Keratinocyte (primary cell): ENCODE data around the gene NUP210L. TPM values are rescaled to one million over a fixed set of nuclear protein-coding genes. Genes with fewer than 3 reads are reported as not detected.

Source experiments
- DNase-seq: peaks from one replicate; pipeline ENCODE4 v3.0.0-alpha.2; 2011; ENCODE audit warnings: low read depth, missing footprints, low spot score
- FAIRE-seq: peaks from 2 replicates; lab custom pipeline; 2011; peaks lifted over from hg19 to GRCh38; lab: Jason Lieb, UNC
- H2AFZ ChIP-seq: 2 replicates; pipeline ENCODE4 v1.6.0; 2012; ENCODE audit warnings: low read length, control low read depth, inconsistent platforms; ENCODE audit not compliant: control insufficient read depth
- H3K27ac ChIP-seq: 2 replicates; pipeline ENCODE4 v1.5.1; 2011; ENCODE audit warnings: low read length; ENCODE audit not compliant: control insufficient read depth, insufficient read depth
- H3K27me3 ChIP-seq: 3 replicates; pipeline ENCODE4 v1.6.0; 2011; ENCODE audit warnings: low read length; ENCODE audit not compliant: control insufficient read depth, insufficient read depth; ENCODE audit errors: extremely low read depth
- H3K36me3 ChIP-seq, 2 experiments: 2 replicates in 1 of 2; 3 replicates in 1 of 2; pipeline ENCODE4 v1.5.1; 2011; ENCODE audit warnings: low read length in 2 of 2, mild to moderate bottlenecking in 1 of 2; ENCODE audit not compliant: control insufficient read depth in 2 of 2, insufficient read depth in 2 of 2; ENCODE audit errors: extremely low read depth in 1 of 2
- H3K4me1 ChIP-seq: 3 replicates; pipeline ENCODE4 v1.5.1; 2011; ENCODE audit warnings: low read length; ENCODE audit not compliant: control insufficient read depth, insufficient read depth; ENCODE audit errors: extremely low read depth
- H3K4me2 ChIP-seq: 3 replicates; pipeline ENCODE4 v1.6.0; 2011; ENCODE audit warnings: low read depth, low read length; ENCODE audit not compliant: control insufficient read depth, insufficient read depth; ENCODE audit errors: extremely low read depth
- H3K4me3 ChIP-seq, 3 experiments: fragments of 200-600 bp in 1 of 3; sonication (generic) in 1 of 3; 2 replicates in 2 of 3; 3 replicates in 1 of 3; pipeline ENCODE4 v1.5.1; 2011 to 2016; ENCODE audit warnings: low read length in 3 of 3, mild to moderate bottlenecking in 3 of 3, control low read depth in 2 of 3, inconsistent platforms in 1 of 3, low read depth in 1 of 3, mixed read lengths in 1 of 3, mixed run types in 1 of 3, moderate library complexity in 1 of 3; ENCODE audit not compliant: control insufficient read depth in 2 of 3, insufficient read depth in 2 of 3; ENCODE audit errors: extremely low read depth in 1 of 3
- H3K79me2 ChIP-seq: 2 replicates; pipeline ENCODE4 v1.6.0; 2012; ENCODE audit warnings: low read length; ENCODE audit not compliant: control insufficient read depth, insufficient read depth
- H3K9ac ChIP-seq: 3 replicates; pipeline ENCODE4 v1.6.0; 2011; ENCODE audit warnings: low read length; ENCODE audit not compliant: control insufficient read depth, insufficient read depth; ENCODE audit errors: extremely low read depth
- H3K9me1 ChIP-seq: 3 replicates; pipeline ENCODE4 v1.6.0; 2011; ENCODE audit warnings: low read length; ENCODE audit not compliant: control insufficient read depth, insufficient read depth; ENCODE audit errors: extremely low read depth
- H3K9me3 ChIP-seq: 2 replicates; pipeline ENCODE4 v1.5.1; 2012; ENCODE audit warnings: low read depth, low read length; ENCODE audit not compliant: control insufficient read depth
- H4K20me1 ChIP-seq: 3 replicates; pipeline ENCODE4 v1.6.0; 2011; ENCODE audit warnings: low read length; ENCODE audit not compliant: control insufficient read depth, insufficient read depth; ENCODE audit errors: extremely low read depth
- CTCF ChIP-seq, 3 experiments: IDR thresholded peaks in 1 of 3; conservative IDR thresholded peaks in 1 of 3; optimal IDR thresholded peaks in 1 of 3; 2 replicates in 2 of 3; 3 replicates in 1 of 3; pipeline versions ENCODE3 to v1.5.1; 2011; ENCODE audit warnings: low read length in 3 of 3, mild to moderate bottlenecking in 3 of 3, moderate library complexity in 2 of 3, control low read depth in 1 of 3, inconsistent platforms in 1 of 3; ENCODE audit not compliant: insufficient read depth in 2 of 3; ENCODE audit errors: extremely low read depth in 1 of 3
- EZH2 ChIP-seq: IDR thresholded peaks from one replicate; pipeline ENCODE4 v1.6.1; 2012; ENCODE audit warnings: inconsistent platforms, mild to moderate bottlenecking, low read length, moderate library complexity
- dilution Hi-C: fragments of 300-500 bp; cut with MboI; formaldehyde crosslinking; loops from one replicate; pipeline ENCODE4 v1.7.0; 2020; ENCODE audit warnings: low sequenced_read_pairs; ENCODE audit not compliant: extremely low pct_ligation_motif_present
- polyA plus RNA-seq, 5 experiments: library from polyadenylated mRNA; depleted of rRNA in 3 of 5; stranded (reverse) in 3 of 5; stranded (forward) in 1 of 5; unstranded in 1 of 5; fragments of >200 nt; gene quantifications; 1 replicate in 1 of 5; 2 replicates in 3 of 5; 3 replicates in 1 of 5; pipeline versions ENCODE4 v1.2.1 to v1.2.3, GENCODE V29; 2011 to 2012; ENCODE audit warnings: missing spikeins in 2 of 5, low read depth in 1 of 5, low replicate concordance in 1 of 5

NUP210L gene
- polyA plus RNA-seq, 1 donor (not counting 4 experiments of a cell fraction or from before 2014, with no cell fraction given) = 0.01 TPM

GRCh38 chr1:153985941-153986761, 168.7 kb downstream of the NUP210L start, which contains the start of gene RAB13:
TSS of gene RAB13 (minus strand) at chr1:153986339. CDS start at chr1:153986236, 103 bp downstream.
- peak within 1 kb of the TSS; percentile 85 for H3K9ac ChIP-seq
- peaks cover 13% of the 10 kb centered on the region for H3K79me2 ChIP-seq
- H4K20me1 ChIP-seq = no peaks in the 10 kb centered on the region
- DNase-seq (no peak), FAIRE-seq (no peak)
- peak within 1 kb of the TSS; percentile 79 for H3K27ac ChIP-seq
- H3K36me3 ChIP-seq = peaks cover 2 to 8% of the 10 kb centered on the region in 2 experiments
- H3K9me3 ChIP-seq = no peaks in the 10 kb centered on the region
- H2AFZ ChIP-seq = peak within 1 kb of the TSS; percentile 92
- H3K9me1 ChIP-seq = no peaks in the 10 kb centered on the region
- H3K4me3 ChIP-seq = peak within 1 kb of the TSS; percentile 76 to 93 (median 92)
- H3K27me3 ChIP-seq = no peaks in the 10 kb centered on the region
- dilution Hi-C loops = no loop called here
- no peak for TF ChIP-seq EZH2
- no peak for TF ChIP-seq CTCF (optimal IDR thresholded peaks at IDR 0.05 in 1 of 3, IDR thresholded peaks at IDR 0.05 in 1 of 3, conservative IDR thresholded peaks at IDR 0.05 in 1 of 3; ENCODE audit: extremely low read depth in 1 of 3, insufficient read depth in 2 of 3, low read length in 3 of 3)
- H3K4me2 ChIP-seq = peak within 1 kb of the TSS; percentile 99
- peaks cover 15% of the 10 kb centered on the region for H3K4me1 ChIP-seq

GRCh38 chr1:153985341-153985912, 169.4 kb downstream of the NUP210L start:
- Histone ChIP-seq H3K4me1 (peaks cover 15% of the 10 kb centered on the region), H3K9me1 (no peaks in the 10 kb centered on the region), H3K9ac (peak overlapping the region; percentile 85), H3K4me3 (peak overlapping the region; percentile 76 to 93 (median 92)), H2AFZ (peak overlapping the region; percentile 88), H4K20me1 (no peaks in the 10 kb centered on the region), H3K27ac (peak overlapping the region; percentile 79), H3K4me2 (peak overlapping the region; percentile 99), H3K36me3 (peaks cover 0 to 9% of the 10 kb centered on the region in 2 experiments), H3K79me2 (peaks cover 7% of the 10 kb centered on the region), H3K9me3 (no peaks in the 10 kb centered on the region), H3K27me3 (no peaks in the 10 kb centered on the region)
- TF ChIP-seq EZH2 (no peak), CTCF (optimal IDR thresholded peaks at IDR 0.05 in 1 of 3, IDR thresholded peaks at IDR 0.05 in 1 of 3, conservative IDR thresholded peaks at IDR 0.05 in 1 of 3; ENCODE audit: extremely low read depth in 1 of 3, insufficient read depth in 2 of 3, low read length in 3 of 3) (no peak)
- dilution Hi-C loops = no loop called here
- DNase-seq = no peak
- no peak for FAIRE-seq
